Raji (cell line): ENCODE measurements around the gene SOX4.

Source experiments
- POLR2A ChIP-seq: IDR thresholded peaks from 2 replicates; pipeline ENCODE4 v1.6.1; 2011; ENCODE audit warnings: low read depth, low read length, control low read depth; ENCODE audit not compliant: insufficient read depth

The SOX4 gene

GRCh38 chr6:21601339-21601923, 7.9 kb downstream of the SOX4 start:
- TF ChIP-seq POLR2A = no peak

- no peak for TF ChIP-seq POLR2A
These were observed 8.4 kb downstream of the SOX4 start for GRCh38 chr6:21601932-21602390.

DNA sequence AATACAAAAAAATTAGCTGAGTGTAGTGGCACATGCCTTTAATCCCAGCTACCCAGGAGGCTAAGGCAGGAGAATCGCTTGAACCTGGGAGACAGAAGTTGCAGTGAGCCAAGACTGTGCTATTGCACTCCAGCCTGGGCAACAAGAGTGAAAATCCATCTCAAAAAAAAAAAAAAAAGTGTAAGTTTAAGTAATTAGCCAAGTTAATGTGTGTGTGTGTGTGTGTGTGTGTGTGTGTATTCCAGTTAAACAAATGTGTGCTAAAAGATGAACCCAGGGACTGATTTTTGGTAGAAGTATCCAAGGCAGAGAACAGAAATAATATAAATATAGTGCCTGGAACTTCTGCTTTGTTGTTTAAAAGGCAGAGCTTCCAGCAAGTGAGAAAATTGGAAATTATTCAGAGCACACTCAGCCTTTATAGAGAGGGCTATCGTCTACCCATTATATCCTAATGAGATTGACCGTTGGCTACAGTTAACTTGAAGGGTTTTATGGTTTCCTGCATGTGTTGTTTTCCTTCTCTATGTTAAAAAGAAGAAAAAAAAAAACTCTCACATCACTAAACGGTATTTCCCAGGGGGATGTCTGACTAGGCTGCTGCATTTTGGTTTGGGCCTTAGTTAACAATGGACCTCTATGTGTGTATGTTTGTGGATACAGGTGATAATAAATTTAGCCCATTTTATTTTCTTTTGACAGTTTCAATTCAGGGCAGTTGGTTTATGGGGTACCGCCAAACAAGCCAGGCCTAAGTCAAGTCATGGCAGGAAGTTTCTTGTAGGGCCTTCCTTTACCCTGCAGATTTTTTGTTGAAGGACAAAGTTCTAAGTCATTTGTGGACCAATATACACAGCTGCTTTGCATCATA, 9.8 kb downstream of the SOX4 start:
- TF ChIP-seq POLR2A = no peak

DNA sequence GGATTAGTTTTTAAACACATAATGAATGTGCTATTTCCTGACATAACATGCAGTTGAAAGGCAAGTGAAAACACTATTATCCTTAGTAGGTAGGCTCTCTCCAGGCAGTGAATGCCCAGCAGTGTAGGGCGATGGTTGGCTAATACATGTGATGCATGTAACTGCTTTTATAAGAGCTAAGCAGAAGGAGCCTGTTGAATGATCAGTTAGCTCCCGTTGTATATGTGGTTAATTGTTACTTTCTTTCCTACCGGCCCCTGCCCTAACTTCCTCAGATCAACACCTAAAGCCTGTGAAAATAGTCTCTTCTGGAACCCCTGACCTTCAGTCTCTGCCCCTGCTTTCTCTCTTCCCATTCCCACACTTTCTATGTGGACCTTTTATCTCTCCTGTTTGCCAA, 10.5 kb downstream of the SOX4 start:
- TF ChIP-seq POLR2A = no peak

DNA sequence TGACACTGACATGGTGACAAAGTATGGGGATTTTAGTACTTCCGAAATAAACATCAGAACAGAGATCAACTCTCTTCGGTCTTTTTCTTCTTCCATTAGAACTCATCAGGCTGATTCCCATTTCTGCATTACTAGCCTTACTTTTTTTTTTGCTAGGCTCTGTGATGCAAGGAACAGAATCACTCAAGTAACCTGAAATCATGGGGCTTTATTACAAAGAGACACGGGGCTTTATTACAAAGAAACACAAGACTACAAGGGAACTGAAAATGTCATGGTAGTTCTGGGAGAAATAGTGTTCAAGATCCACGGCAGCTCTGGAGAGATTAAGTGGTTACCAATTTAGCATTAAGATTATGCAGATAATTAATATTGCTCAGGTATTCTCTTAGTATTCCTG, 11.6 kb downstream of the SOX4 start:
- no peak for TF ChIP-seq POLR2A

GRCh38 chr6:21608601-21609000, 15.1 kb downstream of the SOX4 start:
- TF ChIP-seq POLR2A = no peak

DNA sequence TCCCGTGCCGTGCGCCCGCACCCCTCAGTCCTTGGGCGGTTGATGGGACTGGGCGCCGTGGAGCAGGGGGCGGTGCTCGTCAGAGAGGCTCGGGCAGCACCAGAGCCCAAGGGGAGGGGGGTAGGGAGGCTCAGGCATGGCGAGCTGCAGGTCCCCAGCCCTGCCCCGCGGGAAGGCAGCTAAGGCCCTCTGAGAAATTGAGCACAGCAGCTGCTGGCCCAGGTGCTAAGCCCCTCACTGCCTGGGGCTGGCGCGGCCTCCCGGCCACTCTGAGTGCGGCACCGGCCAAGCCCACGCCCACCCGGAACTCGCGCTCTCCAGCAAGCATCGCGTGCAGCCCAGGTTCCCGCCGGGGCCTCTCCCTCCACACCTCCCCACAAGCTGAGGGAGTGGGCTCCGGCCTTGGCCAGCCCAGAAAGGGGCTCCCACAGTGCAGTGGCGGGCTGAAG, 16.4 kb downstream of the SOX4 start:
- TF ChIP-seq POLR2A = no peak

DNA sequence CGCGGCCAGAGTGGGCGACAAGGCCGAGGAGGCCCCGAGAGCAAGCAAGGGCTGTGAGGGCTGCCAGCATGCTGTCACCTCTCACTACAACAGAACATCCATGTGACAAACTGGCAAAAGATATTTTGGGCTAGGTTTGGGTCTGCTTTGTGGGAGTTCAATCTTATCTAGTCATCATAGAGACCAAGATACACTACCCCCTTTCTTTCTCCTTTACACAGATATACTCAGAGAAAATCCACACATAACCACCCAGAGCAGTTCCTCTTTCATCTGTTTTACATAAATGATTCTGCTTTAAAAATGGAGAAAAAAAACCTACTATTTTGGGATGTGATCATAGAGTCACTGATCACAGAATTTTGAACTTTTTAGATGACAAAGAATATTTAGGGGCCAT, 16.8 kb downstream of the SOX4 start:
- no peak for TF ChIP-seq POLR2A

- no peak for TF ChIP-seq POLR2A
These were observed 17.9 kb downstream of the SOX4 start for GRCh38 chr6:21611485-21611884.

DNA sequence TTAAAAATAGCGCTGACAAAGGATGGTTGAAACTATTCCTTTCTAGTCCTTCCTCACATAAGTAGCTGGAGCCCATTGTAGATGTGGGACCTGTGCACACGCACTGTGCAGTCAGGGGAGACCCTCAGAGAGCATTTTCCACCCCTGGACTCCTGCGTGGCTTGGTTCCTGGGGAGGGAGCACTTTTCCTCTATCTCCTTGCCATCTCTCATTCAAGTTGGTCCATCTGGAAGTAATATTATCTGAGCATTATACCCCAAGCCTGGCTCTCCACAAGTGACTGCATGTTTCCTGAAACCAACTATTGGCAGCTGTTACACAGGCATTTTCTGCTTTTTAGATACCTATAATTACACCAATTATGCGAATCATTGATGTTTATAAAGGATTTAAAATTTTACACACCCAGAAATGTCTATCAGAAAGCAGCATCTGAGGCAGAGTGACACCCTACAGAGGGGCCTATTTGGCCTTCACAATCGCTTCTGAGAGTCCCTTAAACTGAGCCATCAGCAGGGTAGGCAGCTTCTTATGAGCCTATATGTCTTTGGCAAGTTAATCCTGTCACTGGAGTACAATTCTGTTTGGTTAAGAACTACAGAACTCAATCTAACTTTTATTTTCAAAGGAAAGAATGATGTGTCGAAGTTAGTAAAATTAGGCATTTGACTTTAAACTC, 18.7 kb downstream of the SOX4 start:
- TF ChIP-seq POLR2A = no peak

- no peak for TF ChIP-seq POLR2A
These were observed 20.3 kb downstream of the SOX4 start for GRCh38 chr6:21613809-21614208.

DNA sequence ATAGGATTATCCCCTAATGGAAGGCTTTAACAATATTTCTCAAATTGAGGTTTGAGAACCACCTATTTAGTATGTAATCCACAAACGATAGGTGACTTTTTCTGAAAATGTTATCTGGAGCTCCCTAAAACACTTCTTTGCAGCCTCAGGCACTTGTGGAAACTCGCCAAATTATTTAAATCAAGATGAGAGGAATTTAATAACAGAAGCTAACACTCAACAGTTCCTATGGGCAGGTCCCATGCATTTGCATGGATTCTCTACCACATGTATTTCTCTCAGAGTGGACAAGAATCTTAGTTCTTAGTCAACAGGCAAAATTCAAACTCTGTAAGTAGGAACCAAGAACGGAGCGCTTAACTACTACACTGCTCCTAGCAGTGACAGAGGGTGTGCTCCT, 20.7 kb downstream of the SOX4 start:
- no peak for TF ChIP-seq POLR2A

DNA sequence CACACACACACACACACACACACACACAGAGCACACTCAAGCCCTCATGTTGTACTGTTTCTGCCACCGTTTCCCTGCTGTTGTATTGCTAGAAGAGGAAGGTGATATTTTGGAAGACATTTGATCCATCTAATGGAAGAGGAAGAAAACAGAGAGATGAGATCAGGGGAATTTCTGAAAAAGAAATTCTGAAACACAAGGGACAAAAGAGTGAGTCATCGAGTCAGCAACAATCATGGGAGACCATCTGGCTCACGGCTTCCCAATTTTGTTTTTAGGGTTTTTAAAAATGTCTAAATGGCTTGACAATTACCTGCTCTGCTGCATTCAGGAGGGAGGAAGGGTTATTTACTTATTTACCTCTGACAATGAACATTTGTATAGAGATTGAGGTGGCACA, 22.0 kb downstream of the SOX4 start:
- TF ChIP-seq POLR2A = no peak

GRCh38 chr6:21616005-21616404, 22.5 kb downstream of the SOX4 start:
- no peak for TF ChIP-seq POLR2A

DNA sequence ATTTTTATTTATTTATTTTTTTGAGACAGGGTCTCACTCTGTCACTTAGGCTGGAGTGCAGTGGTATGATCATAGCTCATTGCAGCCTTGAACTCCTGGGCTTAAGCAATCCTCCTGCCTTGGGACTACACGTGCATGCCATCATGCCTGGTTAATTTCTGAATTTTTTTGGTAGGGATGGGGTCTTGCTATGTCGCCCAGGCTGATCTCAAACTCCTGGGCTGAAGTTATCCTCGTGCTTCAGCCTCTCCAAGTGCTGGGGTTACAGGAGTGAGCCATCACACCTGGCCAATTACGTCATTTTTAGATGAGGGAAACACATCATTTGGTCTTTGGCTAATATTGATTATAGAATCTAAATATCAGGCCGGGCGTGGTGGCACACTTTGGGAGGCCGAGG, 32.1 kb downstream of the SOX4 start:
- no peak for TF ChIP-seq POLR2A

DNA sequence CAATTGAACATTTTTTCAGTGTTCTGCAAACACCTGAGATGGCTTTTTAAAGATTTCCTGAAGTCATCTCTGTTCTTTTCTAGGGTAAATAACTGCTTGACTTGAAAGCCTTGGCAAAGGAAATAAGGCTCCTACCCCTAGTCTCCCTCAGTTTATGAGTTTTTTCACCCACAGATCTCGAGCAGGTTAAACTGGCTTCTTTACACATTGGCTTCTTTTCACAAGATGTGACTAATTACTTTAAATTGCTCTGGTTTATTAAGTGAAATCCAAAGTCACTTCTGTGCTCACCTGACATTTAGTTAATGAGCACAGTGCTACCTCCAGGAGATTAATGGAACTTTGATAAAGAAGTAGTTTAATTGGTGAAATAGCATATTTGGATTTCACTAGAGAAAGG, 33.2 kb downstream of the SOX4 start:
- TF ChIP-seq POLR2A = no peak
